ENCODE results near the gene DNM3. TPM values are rescaled to one million over a fixed set of nuclear protein-coding genes. Genes with fewer than 3 reads are reported as not detected.

Gene DNM3
- total RNA-seq, 6 donors from 2014 or later = 7.1 to 30.4 (median 10.3) TPM

DNA sequence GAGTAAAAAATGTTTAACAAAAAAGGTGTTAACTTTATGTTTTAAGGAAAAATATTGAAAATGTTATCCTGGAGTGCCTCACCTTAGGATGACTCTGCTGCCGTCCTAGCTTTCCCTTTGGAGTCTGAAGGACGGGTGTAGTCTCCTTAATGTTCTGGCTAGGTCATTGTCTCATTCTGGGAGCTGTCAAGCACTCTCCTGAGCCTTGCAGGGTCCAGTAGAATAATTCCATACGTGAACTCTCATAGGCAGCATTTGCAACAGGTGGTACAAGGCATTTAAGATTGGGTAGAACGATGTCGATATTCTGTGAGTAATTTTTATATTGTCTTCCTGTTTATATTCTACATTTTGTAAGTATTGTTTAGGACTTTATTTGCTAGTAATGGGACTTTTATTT, 295.6 kb downstream of the DNM3 start:
- H3K36me3 ChIP-seq = no peaks in the 10 kb centered on the region
- no peaks in the 10 kb centered on the region for H3K9me3 ChIP-seq
- DNase-seq (no peak), ATAC-seq (ENCODE audit: low FRiP score in 2 of 2) (peak in 1 of 2 donors; percentile 78)
- H3K27ac ChIP-seq = no peak overlapping the region
- peaks cover 0 to 13% (median 6%) of the 10 kb centered on the region in 4 donors for H3K4me1 ChIP-seq
- whole genome bisulfite sequencing, 2 donors = 65 to 73% methylated on average over 5 of the region's 5 CpGs
- no peaks in the 10 kb centered on the region for H3K27me3 ChIP-seq
- TF ChIP-seq, protein P1, sequence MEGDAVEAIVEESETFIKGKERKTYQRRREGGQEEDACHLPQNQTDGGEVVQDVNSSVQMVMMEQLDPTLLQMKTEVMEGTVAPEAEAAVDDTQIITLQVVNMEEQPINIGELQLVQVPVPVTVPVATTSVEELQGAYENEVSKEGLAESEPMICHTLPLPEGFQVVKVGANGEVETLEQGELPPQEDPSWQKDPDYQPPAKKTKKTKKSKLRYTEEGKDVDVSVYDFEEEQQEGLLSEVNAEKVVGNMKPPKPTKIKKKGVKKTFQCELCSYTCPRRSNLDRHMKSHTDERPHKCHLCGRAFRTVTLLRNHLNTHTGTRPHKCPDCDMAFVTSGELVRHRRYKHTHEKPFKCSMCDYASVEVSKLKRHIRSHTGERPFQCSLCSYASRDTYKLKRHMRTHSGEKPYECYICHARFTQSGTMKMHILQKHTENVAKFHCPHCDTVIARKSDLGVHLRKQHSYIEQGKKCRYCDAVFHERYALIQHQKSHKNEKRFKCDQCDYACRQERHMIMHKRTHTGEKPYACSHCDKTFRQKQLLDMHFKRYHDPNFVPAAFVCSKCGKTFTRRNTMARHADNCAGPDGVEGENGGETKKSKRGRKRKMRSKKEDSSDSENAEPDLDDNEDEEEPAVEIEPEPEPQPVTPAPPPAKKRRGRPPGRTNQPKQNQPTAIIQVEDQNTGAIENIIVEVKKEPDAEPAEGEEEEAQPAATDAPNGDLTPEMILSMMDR (IDR thresholded peaks at IDR 0.05) = no peak
- TF ChIP-seq POLR2A (IDR thresholded peaks at IDR 0.05) (no peak), POLR2AphosphoS5 (IDR thresholded peaks at IDR 0.05) (no peak), EP300 (IDR thresholded peaks at IDR 0.05) (no peak)
- no peak overlapping the region for H3K4me3 ChIP-seq

DNA sequence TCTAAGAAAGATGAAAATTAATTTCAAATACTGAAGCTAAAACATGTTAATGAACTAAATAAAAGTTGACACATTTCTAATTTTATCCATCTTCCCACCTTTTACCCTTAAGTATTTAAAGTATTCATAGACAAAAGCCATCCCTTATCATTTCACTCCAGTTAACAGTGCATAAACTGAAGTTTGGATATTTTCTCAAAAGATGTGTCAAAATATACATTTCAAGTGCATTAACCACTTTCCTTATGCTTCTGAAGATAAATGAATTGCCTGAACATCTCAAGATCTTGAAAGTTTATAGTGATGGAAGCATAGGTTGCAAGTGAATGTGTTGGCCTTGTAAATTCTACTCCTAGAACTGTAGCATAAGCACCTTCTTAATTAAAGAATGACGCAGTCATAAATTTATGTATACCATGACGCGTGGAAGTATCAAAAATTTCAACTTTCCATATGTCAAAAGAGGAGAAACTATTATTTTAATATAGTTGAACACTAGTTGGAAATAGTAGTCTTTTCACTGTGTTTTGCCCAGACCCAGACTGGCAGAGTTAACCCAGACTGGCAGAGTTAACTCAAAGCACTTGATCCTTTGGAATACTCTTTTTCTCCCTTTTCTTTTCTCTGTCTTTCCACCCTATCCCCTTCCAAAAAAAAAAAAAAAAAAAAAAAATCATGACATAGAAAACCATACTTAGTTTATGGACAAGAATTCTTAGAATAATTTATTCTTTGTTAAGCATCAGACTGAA, 296.6 kb downstream of the DNM3 start:
- no peak for ATAC-seq (ENCODE audit: low FRiP score in 2 of 2)
- no peaks in the 10 kb centered on the region for H3K36me3 ChIP-seq
- no peaks in the 10 kb centered on the region for H3K27me3 ChIP-seq
- peaks cover under 1 to 13% (median 7%) of the 10 kb centered on the region in 4 donors for H3K4me1 ChIP-seq
- no peak overlapping the region for H3K4me3 ChIP-seq
- WGBS, 2 donors = 97% methylated on average over 3 of the region's 3 CpGs
- DNase-seq = no peak
- no peak for TF ChIP-seq POLR2AphosphoS5 (IDR thresholded peaks at IDR 0.05)
- no peak for TF ChIP-seq EP300 (IDR thresholded peaks at IDR 0.05)
- TF ChIP-seq, protein P1 (IDR thresholded peaks at IDR 0.05) = no peak
- no peak for TF ChIP-seq POLR2A (IDR thresholded peaks at IDR 0.05)
- H3K9me3 ChIP-seq = no peaks in the 10 kb centered on the region
- peak overlapping the region in 1 of 4 donors; percentile 37 for H3K27ac ChIP-seq

DNA sequence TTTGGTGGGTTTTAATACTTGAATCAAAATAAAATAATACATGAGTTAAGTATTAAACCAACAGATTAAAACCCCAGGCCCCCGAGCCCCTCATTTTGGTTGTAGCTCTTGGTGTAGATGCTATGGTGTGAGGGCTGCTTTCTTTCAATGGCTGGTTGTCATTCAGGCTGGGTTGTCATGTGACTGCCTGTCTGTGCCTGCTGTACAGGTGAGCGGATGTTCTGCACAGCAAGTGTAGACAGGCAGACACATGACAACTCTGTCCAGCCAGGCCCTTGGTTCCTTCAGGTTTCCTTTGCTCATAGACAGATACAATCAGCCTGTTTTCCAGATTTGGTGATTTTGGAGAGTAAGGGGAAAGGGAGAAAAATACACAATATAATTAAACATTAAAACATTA, 297.3 kb downstream of the DNM3 start:
- H3K9me3 ChIP-seq = no peaks in the 10 kb centered on the region
- peaks cover 7 to 13% (median 10%) of the 10 kb centered on the region in 4 donors for H3K4me1 ChIP-seq
- TF ChIP-seq POLR2AphosphoS5 (IDR thresholded peaks at IDR 0.05) (no peak), POLR2A (IDR thresholded peaks at IDR 0.05) (no peak), EP300 (IDR thresholded peaks at IDR 0.05) (no peak)
- TF ChIP-seq, protein P1 (IDR thresholded peaks at IDR 0.05) = no peak
- H3K27me3 ChIP-seq = no peaks in the 10 kb centered on the region
- no peak for ATAC-seq (ENCODE audit: low FRiP score in 2 of 2)
- peak overlapping the region in 1 of 4 donors; percentile 37 for H3K27ac ChIP-seq
- H3K4me3 ChIP-seq = no peak overlapping the region
- DNase-seq = no peak
- no peaks in the 10 kb centered on the region for H3K36me3 ChIP-seq
- WGBS, 2 donors = 94 to 95% methylated on average over 2 of the region's 2 CpGs

DNA sequence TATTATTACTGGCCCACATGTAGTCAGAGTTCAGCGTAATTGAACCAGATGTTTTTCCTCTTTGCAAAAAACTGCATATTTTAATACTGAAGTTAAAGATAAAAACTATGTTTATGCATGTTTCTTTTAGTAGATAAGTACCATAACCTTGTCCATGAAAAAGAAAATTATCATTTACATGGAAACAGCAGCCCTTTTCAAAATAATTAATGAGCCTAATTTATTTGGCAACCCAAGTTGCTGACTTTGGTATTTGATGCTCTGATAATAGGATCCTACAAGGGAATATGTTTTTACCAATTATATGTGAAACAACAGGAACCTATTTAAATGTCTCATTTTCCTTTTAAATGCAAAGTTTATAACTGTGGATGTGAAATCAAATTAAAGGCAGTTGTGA, 297.9 kb downstream of the DNM3 start:
- Histone ChIP-seq H3K36me3 (no peaks in the 10 kb centered on the region), H3K4me3 (no peak overlapping the region), H3K27ac (no peak overlapping the region), H3K9me3 (no peaks in the 10 kb centered on the region), H3K27me3 (no peaks in the 10 kb centered on the region), H3K4me1 (peaks cover 7 to 13% (median 10%) of the 10 kb centered on the region in 4 donors)
- no peak for DNase-seq
- WGBS, 2 donors = 81 to 86% methylated on average over 1 of the region's 1 CpG
- no peak for ATAC-seq (ENCODE audit: low FRiP score in 2 of 2)
- TF ChIP-seq POLR2AphosphoS5 (IDR thresholded peaks at IDR 0.05) (no peak), EP300 (IDR thresholded peaks at IDR 0.05) (no peak), POLR2A (IDR thresholded peaks at IDR 0.05) (no peak)
- TF ChIP-seq, protein P1 (IDR thresholded peaks at IDR 0.05) = no peak

DNA sequence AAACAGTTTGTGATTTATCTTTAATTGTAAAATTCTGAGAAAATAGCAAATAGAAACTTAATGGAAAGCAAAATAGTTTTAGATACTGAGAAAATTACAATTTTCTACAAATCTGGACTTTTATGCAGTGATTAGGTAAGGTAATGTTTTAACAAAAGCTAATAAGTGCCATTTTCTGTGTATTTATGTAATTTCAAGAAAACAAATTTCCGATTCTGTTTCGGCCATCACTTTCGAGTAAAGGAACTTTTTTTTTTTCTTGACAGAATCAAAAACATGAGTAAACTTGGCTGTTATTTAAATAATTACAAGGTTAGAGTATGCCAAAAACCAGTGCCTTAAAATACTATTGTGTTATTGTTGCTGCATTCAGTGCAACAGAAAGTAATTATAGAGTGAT, 298.8 kb downstream of the DNM3 start:
- Histone ChIP-seq H3K27me3 (no peaks in the 10 kb centered on the region), H3K36me3 (no peaks in the 10 kb centered on the region), H3K9me3 (no peaks in the 10 kb centered on the region), H3K4me3 (no peak overlapping the region), H3K4me1 (peaks cover 7 to 13% (median 10%) of the 10 kb centered on the region in 4 donors), H3K27ac (peak overlapping the region in 1 of 4 donors; percentile 57)
- DNase-seq (no peak), ATAC-seq (ENCODE audit: low FRiP score in 2 of 2) (no peak)
- no peak for TF ChIP-seq POLR2A (IDR thresholded peaks at IDR 0.05)
- no peak for TF ChIP-seq EP300 (IDR thresholded peaks at IDR 0.05)
- WGBS, 2 donors = 66 to 68% methylated on average over 3 of the region's 3 CpGs
